Astrocyte (in vitro differentiated cells and primary cell): ENCODE results near the gene NANOS2. TPM values are rescaled to one million over a fixed set of nuclear protein-coding genes. Genes with fewer than 3 reads are reported as not detected.
"Not testable (repeated sequence)": the region's sequence is repeated elsewhere in the genome, so short reads cannot be mapped to it uniquely, and the experiment has no call there.

Experiments used
- DNase-seq: peaks from one replicate; pipeline ENCODE4 v3.0.0-alpha.2; 2010; ENCODE audit warnings: low read depth
- FAIRE-seq: peaks from 2 replicates; lab custom pipeline; 2011; peaks lifted over from hg19 to GRCh38; lab: Jason Lieb, UNC
- H2AFZ ChIP-seq: 2 replicates; pipeline ENCODE4 v1.6.0; 2012; ENCODE audit warnings: low read depth, low read length, inconsistent platforms
- H3K27ac ChIP-seq: 2 replicates; pipeline ENCODE4 v1.5.1; 2011; ENCODE audit warnings: low read depth, low read length, inconsistent platforms
- H3K27me3 ChIP-seq: 2 replicates; pipeline ENCODE4 v1.6.0; 2011; ENCODE audit warnings: low read length, inconsistent platforms; ENCODE audit not compliant: insufficient read depth
- H3K36me3 ChIP-seq: 2 replicates; pipeline ENCODE4 v1.5.1; 2011; ENCODE audit warnings: low read length, inconsistent platforms; ENCODE audit not compliant: insufficient read depth
- H3K4me1 ChIP-seq: 2 replicates; pipeline ENCODE4 v1.5.1; 2011; ENCODE audit warnings: low read length, inconsistent platforms; ENCODE audit not compliant: insufficient read depth
- H3K4me2 ChIP-seq: 2 replicates; pipeline ENCODE4 v1.6.0; 2012; ENCODE audit warnings: low read length, inconsistent platforms
- H3K4me3 ChIP-seq: 2 replicates; pipeline ENCODE4 v1.5.1; 2011; ENCODE audit warnings: low read depth, mild to moderate bottlenecking, low read length, inconsistent platforms; ENCODE audit not compliant: insufficient read depth
- H3K79me2 ChIP-seq: 2 replicates; pipeline ENCODE4 v1.6.0; 2012; ENCODE audit warnings: mild to moderate bottlenecking, low read length, inconsistent platforms; ENCODE audit not compliant: insufficient read depth
- H3K9ac ChIP-seq: 2 replicates; pipeline ENCODE4 v1.6.0; 2012; ENCODE audit warnings: mild to moderate bottlenecking, low read length, inconsistent platforms
- H3K9me3 ChIP-seq: 2 replicates; pipeline ENCODE4 v1.5.1; 2012; ENCODE audit warnings: low read depth, mild to moderate bottlenecking, low read length, inconsistent platforms; ENCODE audit not compliant: insufficient read depth
- H4K20me1 ChIP-seq: 2 replicates; pipeline ENCODE4 v1.6.0; 2012; ENCODE audit warnings: low read length, inconsistent platforms; ENCODE audit not compliant: insufficient read depth
- H3K27ac Mint-ChIP-seq: one replicate; pipeline ENCODE4 v1.8.0; 2021; ENCODE audit warnings: mild to moderate bottlenecking, mixed read lengths; ENCODE audit not compliant: unreplicated experiment
- H3K27me3 Mint-ChIP-seq: one replicate; pipeline ENCODE4 v1.8.0; 2021; ENCODE audit warnings: low read depth, mixed read lengths; ENCODE audit not compliant: unreplicated experiment
- H3K36me3 Mint-ChIP-seq: one replicate; pipeline ENCODE4 v1.8.0; 2021; ENCODE audit warnings: low read depth, mixed read lengths; ENCODE audit not compliant: unreplicated experiment
- H3K4me1 Mint-ChIP-seq: one replicate; pipeline ENCODE4 v1.8.0; 2021; ENCODE audit warnings: low read depth, mixed read lengths; ENCODE audit not compliant: unreplicated experiment
- H3K4me3 Mint-ChIP-seq: one replicate; pipeline ENCODE4 v1.8.0; 2021; ENCODE audit warnings: mild to moderate bottlenecking, moderate library complexity, mixed read lengths; ENCODE audit not compliant: unreplicated experiment
- H3K9me3 Mint-ChIP-seq: one replicate; pipeline ENCODE4 v1.8.0; 2021; ENCODE audit warnings: mild to moderate bottlenecking, mixed read lengths; ENCODE audit not compliant: unreplicated experiment
- CTCF ChIP-seq: IDR thresholded peaks from 2 replicates; pipeline ENCODE4 v1.5.1; 2011; ENCODE audit warnings: low read depth, mild to moderate bottlenecking, inconsistent platforms, low read length, moderate library complexity; ENCODE audit not compliant: insufficient read depth
- EZH2 ChIP-seq: IDR thresholded peaks from 2 replicates; pipeline ENCODE4 v1.6.1; 2012; ENCODE audit warnings: mild to moderate bottlenecking, low read length, inconsistent platforms; ENCODE audit not compliant: insufficient read depth
- total RNA-seq: library from RNA; stranded (reverse); gene quantifications from 2 replicates; pipeline ENCODE4 v1.2.1, GENCODE V29; 2021

The NANOS2 gene
- total RNA-seq, 1 donor from 2014 or later, result not detected

- H3K27me3 Mint-ChIP-seq, result peaks cover 6% of the 10 kb centered on the region
- no peaks in the 10 kb centered on the region for H3K36me3 Mint-ChIP-seq
- H3K4me2 ChIP-seq, result no peak overlapping the region
- H3K27ac Mint-ChIP-seq, result no peak overlapping the region
- no peak overlapping the region for H3K27ac ChIP-seq
- H3K27me3 ChIP-seq, result peaks cover 12% of the 10 kb centered on the region
- no peaks in the 10 kb centered on the region for H4K20me1 ChIP-seq
- DNase-seq (no peak), FAIRE-seq (no peak)
- no peaks in the 10 kb centered on the region for H3K4me1 ChIP-seq
- no peak overlapping the region for H3K4me3 ChIP-seq
- H3K9me3 ChIP-seq, result no peaks in the 10 kb centered on the region
- H3K79me2 ChIP-seq, result no peaks in the 10 kb centered on the region
- no peaks in the 10 kb centered on the region for H3K9me3 Mint-ChIP-seq
- H2AFZ ChIP-seq, result no peak overlapping the region
- H3K4me1 Mint-ChIP-seq, result no peaks in the 10 kb centered on the region
- H3K4me3 Mint-ChIP-seq, result no peak overlapping the region
- no peak overlapping the region for H3K9ac ChIP-seq
- H3K36me3 ChIP-seq, result no peaks in the 10 kb centered on the region
- TF ChIP-seq CTCF, result no peak
- no peak for TF ChIP-seq EZH2
Measured at GRCh38 chr19:45870798-45871197, 43.8 kb downstream of the NANOS2 start.

- H4K20me1 ChIP-seq, H3K9ac ChIP-seq, H2AFZ ChIP-seq, H3K4me3 ChIP-seq, DNase-seq, H3K27ac Mint-ChIP-seq, H3K36me3 ChIP-seq, H3K9me3 ChIP-seq, H3K9me3 Mint-ChIP-seq, H3K4me2 ChIP-seq, FAIRE-seq, H3K27ac ChIP-seq, H3K4me1 ChIP-seq, H3K79me2 ChIP-seq, H3K36me3 Mint-ChIP-seq, H3K4me3 Mint-ChIP-seq, H3K4me1 Mint-ChIP-seq: not testable (repeated sequence)
- H3K27me3 Mint-ChIP-seq, result peaks cover 25% of the 10 kb centered on the region
- peaks cover 33% of the 10 kb centered on the region for H3K27me3 ChIP-seq
Measured at GRCh38 chr19:45867241-45867640, 47.3 kb downstream of the NANOS2 start.

GRCh38 chr19:45866400-45867176, 48.0 kb downstream of the NANOS2 start:
- H3K79me2 ChIP-seq, result peaks cover 11% of the 10 kb centered on the region
- H3K27me3 Mint-ChIP-seq, result peaks cover 25% of the 10 kb centered on the region
- TF ChIP-seq CTCF, result no peak
- peak; percentile 27 for TF ChIP-seq EZH2
- FAIRE-seq (no peak), DNase-seq (no peak)
- H3K27ac Mint-ChIP-seq, result no peak overlapping the region
- no peak overlapping the region for H3K27ac ChIP-seq
- no peak overlapping the region for H2AFZ ChIP-seq
- H3K4me1 Mint-ChIP-seq, result no peaks in the 10 kb centered on the region
- no peak overlapping the region for H3K4me3 Mint-ChIP-seq
- H3K9ac ChIP-seq, result no peak overlapping the region
- no peaks in the 10 kb centered on the region for H3K36me3 ChIP-seq
- no peaks in the 10 kb centered on the region for H3K9me3 ChIP-seq
- H3K9me3 Mint-ChIP-seq, result no peaks in the 10 kb centered on the region
- H3K4me2 ChIP-seq, result no peak overlapping the region
- peaks cover 3% of the 10 kb centered on the region for H3K4me1 ChIP-seq
- no peaks in the 10 kb centered on the region for H3K36me3 Mint-ChIP-seq
- no peaks in the 10 kb centered on the region for H4K20me1 ChIP-seq
- no peak overlapping the region for H3K4me3 ChIP-seq
- peaks cover 33% of the 10 kb centered on the region for H3K27me3 ChIP-seq
